GM10248 (cell line): ENCODE data around the gene CD19.

ENCODE experiments used
- CTCF ChIA-PET: fragments of 300-600 bp; sonication (Branson Sonifier 250); formaldehyde crosslinking; extraction: SDS; loops from one replicate; lab custom pipeline; 2021; ENCODE audit warnings: antibody characterized with exemption; lab: Yijun Ruan, JAX
- POLR2A ChIA-PET: fragments of 350-650 bp; sonication (Branson Sonifier 250); formaldehyde crosslinking; extraction: SDS; loops from one replicate; lab custom pipeline; 2020; ENCODE audit warnings: antibody characterized with exemption; lab: Yijun Ruan, JAX
- DNase-seq: peaks from one replicate; pipeline ENCODE4 v3.0.0; 2012; ENCODE audit errors: extremely low spot score
- CTCF ChIP-seq: IDR thresholded peaks from 2 replicates; pipeline ENCODE4 v1.5.1; 2012; ENCODE audit warnings: mild to moderate bottlenecking, low read depth; ENCODE audit errors: extremely low read depth, missing control alignments, control extremely low read depth

CD19 gene

GRCh38 chr16:28904828-28905227 is 26.9 kb upstream of the CD19 start:
- TF ChIP-seq CTCF = no peak
- ChIA-PET CTCF (no interaction called here), POLR2A (no interaction called here)
- no peak for DNase-seq

GRCh38 chr16:28905229-28905754 is 26.5 kb upstream of the CD19 start:
- no peak for DNase-seq
- ChIA-PET CTCF (no interaction called here), POLR2A (no interaction called here)
- TF ChIP-seq CTCF = no peak

GRCh38 chr16:28905800-28906372 is 25.9 kb upstream of the CD19 start:
- no peak for DNase-seq
- no peak for TF ChIP-seq CTCF
- CTCF ChIA-PET = no interaction called here
- POLR2A ChIA-PET = interaction anchor here (0.6 kb wide), 1 partner anchor 13 kb away, joined by 13 read pairs; no protein-coding TSS in a partner anchor

- ChIA-PET CTCF (interaction anchor here (1.0 to 2.1 kb wide), 4 partner anchors 14 to 36 kb away, joined by 3 to 5 read pairs (median 4); no protein-coding TSS in a partner anchor), POLR2A (interaction anchor here (0.6 to 0.7 kb wide), 3 partner anchors 13 to 64 kb away, joined by 4 to 8 read pairs (median 6); partner anchors contain the start of gene TUFM)
- TF ChIP-seq CTCF = no peak
- no peak for DNase-seq
Measured at GRCh38 chr16:28910086-28911031, 21.4 kb upstream of the CD19 start.

GRCh38 chr16:28912558-28912957 is 19.2 kb upstream of the CD19 start:
- ChIA-PET CTCF (interaction anchor here (1.4 to 2.7 kb wide), 3 partner anchors 20 to 39 kb away, joined by 3 to 9 read pairs (median 7); no protein-coding TSS in a partner anchor), POLR2A (interaction anchor here (0.5 to 0.7 kb wide), 2 partner anchors 30 to 39 kb away, joined by 3 to 15 read pairs; no protein-coding TSS in a partner anchor)
- no peak for DNase-seq
- no peak for TF ChIP-seq CTCF
